ENCODE measurements around the gene U2AF1L4. TPM values are rescaled to one million over a fixed set of nuclear protein-coding genes. Genes with fewer than 3 reads are reported as not detected.

U2AF1L4 gene
- total RNA-seq, 1 donor = 12.1 TPM

DNA sequence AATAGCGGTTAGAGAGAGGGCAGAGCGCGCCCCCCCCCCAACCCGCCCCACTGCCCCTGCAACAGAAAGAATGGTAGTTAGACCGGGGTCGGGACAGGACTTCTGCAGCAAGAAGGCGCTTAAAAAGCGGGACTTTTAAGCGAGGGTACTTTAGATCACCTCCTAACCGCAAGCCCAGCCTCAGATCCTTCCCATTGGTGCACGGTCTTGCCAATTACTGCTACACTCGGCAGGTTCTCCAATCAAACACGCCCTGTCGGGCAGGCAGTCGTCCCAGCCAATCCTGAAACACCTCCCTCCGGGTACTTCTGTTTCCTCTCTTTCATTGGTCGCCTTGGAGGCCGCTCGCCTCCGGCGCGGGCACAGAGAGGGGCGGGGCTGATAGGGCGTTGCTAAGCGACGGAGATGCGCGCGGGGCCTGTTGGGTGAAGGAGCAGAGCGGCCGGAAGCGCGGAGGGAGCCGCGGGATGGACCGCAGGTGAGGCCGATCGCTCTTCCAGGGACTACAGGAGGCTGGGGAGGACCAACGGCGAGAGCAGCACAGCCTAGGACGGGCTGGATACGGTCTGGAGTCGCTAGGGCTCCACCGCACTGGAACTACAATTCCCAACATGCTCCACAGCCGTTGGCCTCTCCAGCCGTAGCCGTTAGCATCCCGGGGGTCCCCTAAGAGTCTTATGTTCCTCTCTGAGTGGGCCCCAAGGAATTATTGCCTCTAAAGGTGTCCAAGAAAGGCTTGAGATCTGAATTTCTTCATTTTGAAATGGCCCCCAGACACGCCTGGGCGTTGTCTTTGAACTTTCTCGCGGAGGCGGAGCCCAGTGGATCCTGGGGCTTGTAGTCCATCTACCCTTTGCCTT, 12.8 kb upstream of the U2AF1L4 start, which contains the start of gene PROSER3:
PROSER3 (plus strand) TSS at position 428 of the 860 bp plus-strand sequence; CDS start at position 468, 40 bp downstream.
- peak; percentile 85 to 99 (median 98) for DNase-seq (ENCODE audit: low read depth in 2 of 3, low spot score in 2 of 3)

DNA sequence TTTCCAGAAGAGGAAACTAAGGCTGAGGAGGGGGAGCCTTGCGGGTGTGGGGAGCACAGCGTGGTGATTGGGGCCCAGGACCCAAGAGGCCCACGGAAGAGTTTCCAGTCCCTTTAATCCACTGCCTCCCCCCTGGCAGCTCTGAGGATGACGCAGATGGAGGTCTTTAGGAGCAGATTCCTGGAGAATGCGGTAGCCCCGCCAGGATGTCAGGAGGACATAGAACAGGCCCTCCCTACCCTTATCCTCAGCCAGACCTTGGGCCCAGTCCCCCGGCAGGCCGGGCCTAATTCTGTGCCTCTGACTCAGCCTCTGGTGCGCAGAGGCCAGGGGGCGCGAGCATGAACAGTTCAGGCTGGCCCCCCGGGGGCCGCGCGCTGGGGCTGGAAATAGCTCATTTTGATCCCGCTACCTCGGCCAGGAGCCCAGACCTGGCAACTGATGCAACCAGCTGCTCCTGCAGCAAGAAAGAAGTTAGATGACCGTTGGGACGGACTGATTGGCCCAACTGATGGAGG, 12.1 kb upstream of the U2AF1L4 start:
- peak in 2 of 3 donors; percentile 18 to 35 for DNase-seq (ENCODE audit: low read depth in 2 of 3, low spot score in 2 of 3)

DNA sequence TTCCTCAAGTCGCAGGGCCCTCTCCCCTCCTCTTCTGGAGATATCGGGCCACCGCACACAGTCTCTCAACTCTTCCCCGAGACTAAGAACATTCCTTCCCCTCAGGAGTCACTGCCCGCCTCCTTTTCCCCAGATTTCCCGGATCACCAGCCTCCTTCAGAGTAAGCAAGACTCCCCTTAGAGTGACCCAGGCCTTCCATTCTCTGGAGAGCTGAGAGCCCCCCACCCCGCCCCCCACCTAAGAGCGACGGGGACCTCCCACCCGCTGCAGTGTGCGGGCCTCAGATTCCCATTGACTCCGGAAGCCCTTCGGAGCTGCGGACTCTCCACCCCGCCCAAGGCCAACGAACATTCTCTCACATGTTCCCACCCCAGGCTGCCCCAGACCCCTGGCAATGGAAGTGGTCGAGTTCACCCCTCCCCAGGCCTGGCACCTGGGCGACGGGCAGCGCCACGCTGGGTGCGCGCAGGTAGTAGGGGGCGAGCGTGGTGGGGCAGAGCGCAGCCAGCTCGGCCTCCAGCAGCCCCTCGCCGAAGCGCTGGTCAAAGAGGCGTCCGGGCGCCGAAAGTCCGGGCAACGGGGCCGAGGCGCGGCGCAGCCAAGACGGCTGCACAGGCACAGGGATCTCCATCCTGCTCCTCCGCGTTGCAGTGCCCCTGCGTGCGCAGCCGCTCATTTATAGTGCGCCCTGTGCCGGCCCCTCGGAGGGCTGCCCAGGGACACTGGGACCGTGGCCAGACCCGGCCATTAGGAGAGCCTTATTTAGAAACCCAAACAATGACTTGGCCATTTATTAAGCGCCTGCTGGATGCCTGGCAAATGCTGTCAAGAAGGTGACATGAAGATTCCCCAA, 11.4 kb upstream of the U2AF1L4 start, which contains the start of gene HSPB6:
HSPB6 (minus strand) TSS at position 653 of the 854 bp plus-strand sequence; CDS start at position 632, 21 bp downstream.
- no peak for DNase-seq (ENCODE audit: low read depth in 2 of 3, low spot score in 2 of 3)

DNA sequence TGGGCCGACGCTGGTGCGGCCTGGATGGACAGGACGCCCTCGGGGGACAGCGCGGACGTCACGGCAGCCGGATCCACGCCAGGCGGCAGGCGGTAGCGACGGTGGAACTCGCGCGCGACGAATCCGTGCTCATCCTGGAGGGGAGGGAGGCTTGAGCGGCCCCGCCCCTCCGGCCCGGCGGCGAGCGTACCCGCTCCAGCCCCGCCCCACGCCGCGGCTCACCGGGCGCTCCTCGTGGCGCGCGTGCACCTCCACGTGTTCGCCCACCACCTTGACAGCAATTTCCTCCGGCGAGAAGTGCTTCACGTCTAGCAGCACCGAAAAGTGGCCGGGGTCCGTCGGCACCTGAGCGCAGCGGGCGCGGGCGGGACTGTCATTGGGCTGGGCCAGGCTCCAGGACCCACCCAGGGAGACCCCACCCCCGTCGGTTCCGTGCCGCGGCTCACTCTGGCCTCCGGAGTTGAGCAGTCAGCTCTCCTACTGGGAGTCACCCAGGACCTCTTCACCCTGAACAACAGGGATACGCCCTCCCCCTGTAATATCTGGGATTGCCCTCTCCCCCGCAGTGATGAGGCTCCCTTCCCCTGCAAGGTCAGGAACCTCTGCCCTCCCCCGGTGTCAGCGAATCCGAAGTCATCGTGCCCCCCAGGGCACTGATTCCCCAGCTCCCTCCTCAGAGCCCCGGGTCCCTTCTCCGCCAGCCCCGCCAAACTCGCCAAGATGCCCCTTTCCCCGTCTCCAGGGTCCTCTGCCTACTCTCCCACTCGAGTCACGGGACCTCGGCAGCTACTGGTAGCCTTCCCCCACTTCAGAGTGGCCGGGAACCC, 10.5 kb upstream of the U2AF1L4 start:
- DNase-seq (ENCODE audit: low read depth in 2 of 3, low spot score in 2 of 3) = peak in 2 of 3 donors; percentile 28 to 44

DNA sequence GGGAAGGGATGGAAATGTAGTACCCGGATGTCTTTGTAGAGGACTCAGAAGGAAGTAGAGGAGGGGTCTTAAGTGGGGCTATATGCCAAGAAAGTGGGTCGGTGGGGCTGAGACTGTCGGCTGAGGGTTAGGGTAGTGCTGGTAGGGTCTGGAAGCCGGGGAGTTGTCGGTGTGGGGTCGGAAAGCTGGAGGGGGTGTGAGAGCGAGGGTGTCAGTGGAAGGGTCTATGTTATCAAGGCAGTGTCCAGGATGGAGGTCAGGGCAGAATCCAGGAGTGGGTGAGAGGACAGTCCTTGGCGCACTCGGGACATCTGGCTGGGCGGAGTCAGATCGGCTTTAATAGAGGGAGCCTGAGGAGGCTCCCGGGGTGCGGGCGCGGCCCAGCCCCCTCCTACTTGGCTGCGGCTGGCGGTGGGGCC, 9.9 kb upstream of the U2AF1L4 start:
- no peak for DNase-seq (ENCODE audit: low read depth in 2 of 3, low spot score in 2 of 3)

DNA sequence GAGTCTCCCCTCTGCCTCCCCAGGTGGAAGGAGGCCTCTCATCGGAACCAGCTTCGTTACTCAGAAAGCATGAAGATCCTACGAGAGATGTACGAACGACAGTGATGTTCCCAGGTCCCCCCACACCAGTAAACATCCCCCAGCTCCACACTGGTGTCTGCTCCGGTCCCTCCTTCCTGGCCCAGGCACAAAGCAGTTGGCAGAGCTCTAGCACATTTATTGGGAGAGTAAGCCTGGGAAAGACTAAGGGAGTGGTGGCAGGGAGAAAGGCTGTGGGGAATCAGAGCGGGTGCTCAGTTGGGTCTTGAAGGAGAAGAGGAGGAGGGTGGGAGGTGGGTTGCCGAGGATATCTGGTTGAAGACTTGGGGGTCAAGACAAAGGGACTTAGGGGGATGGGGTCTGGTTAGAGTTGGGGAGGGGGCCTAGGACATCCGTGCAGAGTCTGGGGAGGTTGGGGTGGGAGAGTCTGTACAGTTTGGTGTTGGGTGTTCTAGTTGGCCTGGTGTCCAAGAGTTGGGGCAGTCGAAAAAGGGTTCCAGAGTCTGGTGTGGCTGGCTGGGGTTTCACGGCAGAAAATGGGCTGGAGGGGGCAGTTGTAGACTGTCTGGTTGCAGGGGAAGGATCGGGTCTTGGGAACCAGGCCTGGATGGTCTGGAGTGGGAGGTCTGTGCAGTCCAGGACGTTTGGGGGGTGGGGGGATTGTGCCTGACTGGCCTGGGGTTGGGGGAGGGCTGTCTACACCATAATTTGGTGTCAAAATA, 9.3 kb upstream of the U2AF1L4 start:
- DNase-seq (ENCODE audit: low read depth in 2 of 3, low spot score in 2 of 3) = no peak

DNA sequence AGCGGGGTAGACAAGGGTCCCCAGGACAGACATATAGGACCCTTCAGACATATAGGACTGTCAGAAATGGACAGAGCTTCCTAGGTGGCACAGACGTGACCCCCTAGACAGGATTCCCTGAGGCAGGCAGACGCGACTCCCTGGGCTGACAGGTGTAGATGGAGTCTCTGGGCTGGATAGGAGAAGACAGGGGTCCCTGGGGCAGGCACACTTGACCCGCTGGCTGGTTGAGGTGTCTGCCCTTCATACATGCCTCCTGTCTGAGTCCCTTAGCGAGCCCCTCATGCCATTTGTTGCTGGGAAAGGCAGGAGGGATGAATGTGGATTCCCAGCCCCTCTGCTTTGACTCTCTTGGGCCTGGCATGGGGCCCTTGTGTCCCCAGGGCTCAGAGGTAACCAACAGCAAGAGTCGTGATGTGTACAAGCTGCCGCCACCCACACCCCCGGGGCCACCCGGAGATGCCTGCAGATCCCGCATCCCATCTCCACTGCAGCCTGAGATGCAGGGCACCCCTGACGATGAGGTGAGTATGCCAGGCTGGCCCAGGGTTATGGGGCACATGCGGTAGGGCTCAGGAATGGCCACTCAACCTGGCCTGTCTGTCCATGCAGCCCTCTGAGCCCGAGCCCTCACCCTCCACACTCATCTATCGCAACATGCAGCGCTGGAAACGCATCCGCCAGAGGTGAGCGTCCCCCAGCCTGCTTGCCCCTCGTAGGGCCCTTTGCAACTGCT, 8.6 kb upstream of the U2AF1L4 start:
- no peak for DNase-seq (ENCODE audit: low read depth in 2 of 3, low spot score in 2 of 3)

DNA sequence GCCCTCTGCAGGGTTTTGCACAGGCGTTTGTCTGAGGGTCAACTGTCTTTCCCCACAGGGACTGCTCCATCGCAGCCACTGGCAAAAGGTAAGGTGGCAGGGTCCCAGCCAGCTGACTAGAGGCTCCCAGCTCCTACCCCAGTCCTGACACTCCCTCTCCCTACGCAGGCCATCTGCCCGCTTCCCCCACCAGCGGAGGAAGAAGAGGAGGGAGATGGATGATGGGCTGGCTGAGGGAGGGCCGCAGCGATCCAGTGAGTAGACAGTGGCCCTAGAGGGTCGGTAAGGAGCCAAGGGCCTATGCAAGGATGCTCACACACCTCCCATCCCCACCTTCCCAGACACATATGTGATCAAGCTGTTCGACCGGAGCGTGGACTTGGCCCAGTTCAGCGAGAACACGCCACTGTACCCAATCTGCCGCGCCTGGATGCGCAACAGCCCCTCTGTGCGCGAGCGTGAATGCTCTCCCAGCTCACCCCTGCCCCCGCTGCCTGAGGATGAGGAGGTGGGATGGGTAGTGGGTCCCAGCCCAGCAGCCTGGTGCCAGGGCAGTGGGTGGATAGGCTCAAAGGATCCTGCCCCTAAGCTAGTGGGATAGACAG, 7.6 kb upstream of the U2AF1L4 start:
- DNase-seq (ENCODE audit: low read depth in 2 of 3, low spot score in 2 of 3) = no peak

DNA sequence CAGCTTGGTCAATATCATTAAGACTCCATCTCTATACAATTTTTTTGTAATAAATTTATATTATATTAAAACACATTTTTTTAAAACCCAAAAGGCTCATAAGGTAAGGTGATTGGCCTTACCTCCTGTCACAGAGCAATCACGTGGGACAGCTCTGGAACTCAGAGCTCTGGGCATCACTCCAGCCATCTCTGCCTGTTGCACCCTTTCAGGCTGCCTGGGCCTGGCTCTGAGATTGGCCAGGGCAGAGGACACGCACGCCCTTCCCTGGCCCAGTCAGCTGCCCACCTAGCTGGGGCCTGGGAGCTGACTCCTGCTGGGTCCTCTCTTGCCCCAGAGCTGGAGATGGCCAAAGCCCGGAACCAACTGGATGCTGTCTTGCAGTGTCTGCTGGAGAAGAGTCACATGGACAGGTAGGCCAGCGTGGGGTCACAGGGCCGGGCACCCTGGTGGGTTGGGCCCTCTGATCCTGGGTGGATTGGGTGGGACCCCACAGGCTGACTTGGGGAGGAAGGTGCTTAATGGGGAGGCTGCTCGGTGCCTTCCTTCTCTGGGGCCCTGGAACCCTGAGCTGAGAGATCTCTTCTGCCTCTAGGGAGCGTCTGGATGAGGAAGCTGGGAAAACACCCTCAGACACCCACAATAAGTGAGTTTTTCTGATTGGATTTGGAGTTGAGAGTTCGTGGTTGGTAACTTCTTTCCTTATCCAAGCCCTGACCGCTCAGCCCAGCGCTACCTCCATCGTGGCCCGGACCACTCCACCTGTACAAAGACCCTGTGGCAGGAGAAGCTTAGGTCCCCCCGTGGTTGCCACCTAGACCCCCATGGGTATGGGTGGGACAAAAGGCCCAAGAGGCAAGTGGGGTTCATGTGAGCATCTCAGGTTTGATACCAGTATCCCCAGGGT, 6.9 kb upstream of the U2AF1L4 start:
- no peak for DNase-seq (ENCODE audit: low read depth in 2 of 3, low spot score in 2 of 3)

DNA sequence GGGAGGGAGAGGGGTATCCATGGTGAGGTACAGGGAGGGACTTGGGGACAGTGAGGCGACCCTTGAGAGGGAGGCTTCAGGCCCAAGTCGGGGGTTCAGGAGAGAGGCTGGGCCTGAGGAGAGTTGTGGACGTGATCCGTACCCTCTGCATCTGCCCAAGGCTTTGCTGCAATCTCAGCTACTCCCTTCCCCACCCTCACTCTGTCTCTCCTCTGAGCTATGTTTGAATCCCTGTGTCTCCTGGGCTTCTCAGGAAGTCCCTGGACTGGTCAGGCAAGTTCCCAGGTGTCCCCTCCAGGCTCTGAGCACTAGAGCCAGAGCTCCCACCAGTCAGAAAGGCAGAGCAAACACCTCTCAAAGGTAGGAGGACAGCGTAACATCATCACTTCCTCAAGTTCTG, 4.9 kb upstream of the U2AF1L4 start:
- DNase-seq (ENCODE audit: low read depth in 2 of 3, low spot score in 2 of 3) = no peak

DNA sequence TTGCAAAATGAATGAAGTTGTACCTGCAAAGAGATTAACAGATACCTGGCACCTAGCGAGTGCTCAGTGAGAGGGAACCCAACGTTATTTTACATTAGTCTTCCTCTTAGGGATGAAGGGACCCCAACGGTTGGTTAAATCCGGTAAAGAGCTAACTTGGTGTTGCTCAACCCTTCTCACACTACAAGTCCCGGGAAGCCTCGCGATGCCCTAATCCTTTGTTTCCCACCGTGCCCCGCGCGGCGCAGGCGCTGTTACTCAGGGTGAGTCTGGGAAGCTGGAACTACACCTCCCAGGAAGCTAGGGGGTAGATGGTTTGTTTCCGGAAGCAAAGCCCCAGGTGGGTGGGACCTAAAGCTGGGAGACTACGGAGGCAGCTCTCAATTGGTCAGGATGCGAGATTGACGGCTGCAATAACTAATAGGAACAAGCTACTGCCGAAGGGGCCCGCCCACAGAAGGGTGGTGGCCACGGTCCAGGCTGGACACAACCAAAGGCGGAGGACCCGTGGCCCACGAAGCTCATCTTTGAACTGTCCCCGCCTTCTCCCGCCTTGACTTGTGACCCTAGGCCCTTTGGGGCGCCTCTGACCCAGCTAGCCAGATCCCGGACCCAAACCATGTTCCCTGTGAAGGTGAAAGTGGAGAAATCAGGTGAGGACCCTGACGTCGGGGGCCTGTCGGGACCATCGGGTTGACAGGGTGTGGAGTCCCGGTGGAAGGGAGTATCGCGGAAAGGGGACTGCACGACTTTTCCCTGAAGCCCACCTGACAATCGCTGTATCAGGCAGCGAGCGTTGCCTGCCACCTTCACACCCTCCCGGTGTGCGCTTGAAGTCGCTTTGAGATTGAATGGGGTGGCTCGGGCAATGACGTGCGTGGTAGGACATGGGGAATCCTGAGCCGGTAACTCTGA, 3.1 kb upstream of the U2AF1L4 start, which contains the start of gene LIN37:
LIN37 (plus strand) TSS at position 471 of the 915 bp plus-strand sequence; CDS start at position 620, 149 bp downstream.
- DNase-seq (ENCODE audit: low read depth in 2 of 3, low spot score in 2 of 3) = peak; percentile 95 to 100 (median 99)

DNA sequence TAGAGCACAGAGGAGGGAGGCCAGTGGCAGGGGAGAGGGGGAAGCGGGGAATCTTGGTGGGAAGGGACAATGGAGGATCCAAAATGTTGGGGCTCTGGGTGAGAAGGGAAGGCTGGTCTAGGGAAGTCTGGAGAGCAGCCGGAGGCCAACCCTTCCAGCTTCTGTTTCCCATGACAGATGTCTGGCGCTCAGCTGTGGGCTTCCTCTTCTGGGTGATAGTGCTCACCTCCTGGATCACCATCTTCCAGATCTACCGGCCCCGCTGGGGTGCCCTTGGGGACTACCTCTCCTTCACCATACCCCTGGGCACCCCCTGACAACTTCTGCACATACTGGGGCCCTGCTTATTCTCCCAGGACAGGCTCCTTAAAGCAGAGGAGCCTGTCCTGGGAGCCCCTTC, 1.3 kb upstream of the U2AF1L4 start:
- no peak for DNase-seq (ENCODE audit: low read depth in 2 of 3, low spot score in 2 of 3)

DNA sequence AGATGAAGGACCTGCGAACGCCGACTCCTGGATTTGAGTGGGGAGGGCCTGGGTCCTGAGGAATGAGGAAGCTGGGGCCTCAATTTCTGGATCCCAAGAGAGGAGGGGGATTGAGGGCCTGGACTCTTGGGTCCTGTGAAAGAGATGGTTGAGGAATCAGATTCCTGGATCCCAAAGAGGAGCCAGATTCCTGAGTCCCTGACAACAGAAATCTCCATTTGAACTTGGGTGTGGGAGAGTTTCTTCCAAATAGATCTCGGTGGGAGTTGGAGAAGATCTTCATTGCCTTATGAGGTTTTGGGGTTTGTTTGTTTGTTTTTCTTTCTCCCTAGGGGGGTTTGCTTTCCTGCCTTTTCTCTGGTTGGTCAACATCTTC, 857 bp upstream of the U2AF1L4 start:
- no peak for DNase-seq (ENCODE audit: low read depth in 2 of 3, low spot score in 2 of 3)

DNA sequence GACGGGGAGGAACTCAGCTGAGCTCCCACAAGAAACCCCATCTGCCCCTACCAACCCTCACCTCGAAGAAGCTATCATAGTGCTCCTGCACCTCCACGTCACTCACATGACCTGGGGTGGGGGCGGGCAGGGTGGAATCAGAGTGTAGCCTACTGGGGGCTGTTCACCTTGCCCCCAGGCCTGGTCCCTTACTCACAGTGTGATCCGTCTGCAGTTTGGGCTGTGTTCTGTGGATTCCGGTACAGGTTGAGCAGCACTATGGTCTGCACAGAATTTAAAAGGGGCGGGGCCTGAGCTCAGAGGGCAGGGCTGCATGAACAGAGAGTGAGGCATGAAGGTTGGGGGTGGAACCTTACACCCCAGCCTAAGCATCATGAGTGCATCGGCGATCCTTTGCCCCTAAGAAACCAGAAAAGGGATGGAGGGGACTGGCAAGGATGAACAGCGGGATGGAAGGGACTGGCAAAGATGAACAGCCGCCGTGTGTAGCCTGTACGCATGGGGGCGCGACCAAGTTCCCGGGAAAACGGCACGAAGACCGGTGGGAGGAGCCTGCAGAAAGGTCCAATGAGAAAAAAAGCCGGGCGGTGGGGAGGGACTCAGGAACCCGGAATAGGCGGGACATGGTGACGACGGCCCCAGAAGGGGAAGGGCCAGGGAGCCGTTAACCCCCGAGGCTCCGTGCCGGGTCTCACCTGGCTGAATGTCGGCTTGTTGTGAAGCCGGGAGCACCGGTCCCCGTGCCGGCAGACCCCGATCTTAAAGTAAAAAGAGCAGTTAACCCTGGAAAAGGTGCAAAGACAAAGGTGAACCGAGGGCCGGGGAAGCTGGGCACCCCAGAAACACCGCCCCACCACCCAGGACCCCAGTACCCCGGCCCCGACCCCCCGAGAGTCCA, 539 bp downstream of the U2AF1L4 start:
- peak; percentile 84 to 98 (median 95) for DNase-seq (ENCODE audit: low read depth in 2 of 3, low spot score in 2 of 3)

All from hematopoietic multipotent progenitor cell (in vitro differentiated cells).